Vein endothelial cell (primary cell): ENCODE measurements around the gene TDP2. TPM values are rescaled to one million over a fixed set of nuclear protein-coding genes. Genes with fewer than 3 reads are reported as not detected.

Experiments
- total RNA-seq: library from RNA; depleted of rRNA; stranded (reverse); fragments of >200 nt; gene quantifications from 2 replicates; pipeline ENCODE4 v1.2.3, GENCODE V29; 2012

The TDP2 gene, protein sequence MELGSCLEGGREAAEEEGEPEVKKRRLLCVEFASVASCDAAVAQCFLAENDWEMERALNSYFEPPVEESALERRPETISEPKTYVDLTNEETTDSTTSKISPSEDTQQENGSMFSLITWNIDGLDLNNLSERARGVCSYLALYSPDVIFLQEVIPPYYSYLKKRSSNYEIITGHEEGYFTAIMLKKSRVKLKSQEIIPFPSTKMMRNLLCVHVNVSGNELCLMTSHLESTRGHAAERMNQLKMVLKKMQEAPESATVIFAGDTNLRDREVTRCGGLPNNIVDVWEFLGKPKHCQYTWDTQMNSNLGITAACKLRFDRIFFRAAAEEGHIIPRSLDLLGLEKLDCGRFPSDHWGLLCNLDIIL
- 17.6 and 23.8 TPM in 2 replicates for total RNA-seq

DNA sequence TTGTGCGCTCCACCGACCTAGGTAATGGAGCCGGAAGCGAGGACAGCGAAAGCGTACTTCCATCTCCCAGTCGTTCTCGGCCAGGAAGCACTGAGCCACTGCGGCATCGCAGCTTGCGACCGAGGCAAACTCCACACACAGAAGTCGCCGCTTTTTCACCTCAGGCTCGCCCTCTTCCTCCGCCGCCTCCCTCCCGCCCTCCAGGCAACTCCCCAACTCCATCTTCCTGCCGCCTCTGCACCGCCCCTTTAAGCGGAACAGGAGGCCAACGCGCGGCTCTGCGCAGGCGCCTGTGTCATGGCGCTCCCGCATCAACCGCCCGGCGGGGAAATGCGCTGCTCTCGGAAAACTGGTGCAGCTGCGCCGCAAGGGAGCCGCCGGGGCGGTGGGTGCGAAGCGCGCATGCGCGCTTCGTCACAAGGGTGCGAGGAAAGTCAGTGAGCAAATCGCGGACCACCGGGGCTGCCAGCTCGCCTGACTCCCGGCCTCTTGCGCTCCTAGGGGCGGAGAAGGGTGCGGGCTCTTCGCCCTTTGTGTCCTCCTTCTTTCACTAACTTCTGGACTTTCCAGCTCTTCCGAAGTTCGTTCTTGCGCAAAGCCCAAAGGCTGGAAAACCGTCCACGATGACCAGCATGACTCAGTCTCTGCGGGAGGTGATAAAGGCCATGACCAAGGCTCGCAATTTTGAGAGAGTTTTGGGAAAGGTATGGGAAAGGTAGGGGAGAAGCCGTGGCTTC is at the start of gene TDP2, which contains the start of gene ACOT13:
Gene TDP2 (minus strand): TSS at position 259 of the 737 bp plus-strand sequence. CDS start 37 bp downstream, at position 222.
Gene ACOT13 (plus strand): TSS at position 437 of the 737 bp plus-strand sequence. CDS start 187 bp downstream, at position 624.

Other genes with a start within 250 kb of the TDP2 start
- gene GPLD1, start 177.3 kb downstream of the TDP2 start, total RNA-seq, result 0.19 and 0.33 TPM in 2 replicates
- gene ALDH5A1, start 171.9 kb downstream of the TDP2 start, total RNA-seq, result 0.48 and 0.98 TPM in 2 replicates
- gene KIAA0319, start 20.7 kb downstream of the TDP2 start, total RNA-seq, result under 0.01 TPM in 1 of 2 replicates, not detected in the other
- gene ACOT13, start 178 bp upstream of the TDP2 start, total RNA-seq, result 5.2 and 5.8 TPM in 2 replicates
- 123 and 200 TPM in 2 replicates for gene C6orf62, start 52.3 kb upstream of the TDP2 start, total RNA-seq
- gene GMNN, start 108.0 kb upstream of the TDP2 start, total RNA-seq, result 14.0 and 28.7 TPM in 2 replicates
- not detected in 2 replicates for gene ARMH2, start 132.0 kb upstream of the TDP2 start, total RNA-seq